A549 (cell line): ENCODE measurements around the gene TBC1D4. TPM values are rescaled to one million over a fixed set of nuclear protein-coding genes. Genes with fewer than 3 reads are reported as not detected.

ENCODE experiments used
- ATAC-seq, 2 experiments: fragments of 200-7000 bp in 1 of 2; fragments of >200 bp in 1 of 2; cut with Nextera tagmentation in 1 of 2; cut with Tn5 transposase in 1 of 2; 3 replicates each; pipeline versions ENCODE4 v1.8.0 to v1.9.1; 2018 to 2020; ENCODE audit warnings: mild to moderate bottlenecking in 1 of 2, moderate library complexity in 1 of 2
- CTCF ChIA-PET: fragments of 300-600 bp; sonication (Branson Sonifier 250); formaldehyde crosslinking; extraction: SDS; loops from one replicate; lab custom pipeline; 2021; ENCODE audit warnings: antibody characterized with exemption, inconsistent platforms; lab: Yijun Ruan, JAX
- POLR2A ChIA-PET: fragments of 350-600 bp; formaldehyde crosslinking; extraction: SDS; loops from one replicate; lab custom pipeline; 2021; ENCODE audit warnings: antibody characterized with exemption, inconsistent platforms; lab: Yijun Ruan, JAX
- DNase-seq, 2 experiments: peaks; one replicate each; pipeline versions ENCODE4 v3.0.0 to v3.0.0-alpha.2; 2011 to 2016; ENCODE audit warnings: low read depth in 1 of 2, low spot score in 1 of 2
- FAIRE-seq: peaks from 2 replicates; lab custom pipeline; 2011; peaks lifted over from hg19 to GRCh38; lab: Jason Lieb, UNC
- H3K27ac ChIP-seq, 2 experiments: fragments of >200 bp; sonication (Bioruptor Twin); formaldehyde crosslinking; 3 replicates each; pipeline ENCODE4 v1.5.1; 2016 to 2017
- H3K4me1 ChIP-seq: fragments of >200 bp; sonication (Bioruptor Twin); formaldehyde crosslinking; 3 replicates; pipeline ENCODE4 v1.6.1; 2016
- H3K4me2 ChIP-seq: fragments of >200 bp; sonication (Bioruptor Twin); formaldehyde crosslinking; 3 replicates; pipeline ENCODE4 v1.6.1; 2016
- H3K4me3 ChIP-seq: fragments of >200 bp; sonication (Bioruptor Twin); formaldehyde crosslinking; 3 replicates; pipeline ENCODE4 v1.5.1; 2016
- H3K9me3 ChIP-seq: fragments of >200 bp; sonication (Bioruptor Twin); formaldehyde crosslinking; 3 replicates; pipeline ENCODE4 v1.6.1; 2016
- CBX8 ChIP-seq: fragments of 200-600 bp; sonication (generic); IDR thresholded peaks from 2 replicates; pipeline ENCODE4 v1.6.1; 2016
- CEBPB ChIP-seq, 2 experiments: fragments of >200 bp in 1 of 2; sonication (Bioruptor Twin) in 1 of 2; formaldehyde crosslinking in 1 of 2; IDR thresholded peaks; 2 replicates each; pipeline ENCODE4 v1.6.1; 2012 to 2016
- EHF ChIP-seq: fragments of 250-450 bp; sonication (Bioruptor Pico); IDR thresholded peaks from 2 replicates; pipeline ENCODE4 v1.5.0; 2020; ENCODE audit warnings: mild to moderate bottlenecking
- EHMT2 ChIP-seq: fragments of 200-600 bp; sonication (generic); IDR thresholded peaks from 2 replicates; pipeline ENCODE4 v1.6.1; 2016; ENCODE audit warnings: antibody characterized with exemption, low read depth, mild to moderate bottlenecking, moderate library complexity
- HDAC2 ChIP-seq: fragments of 200-600 bp; sonication (generic); IDR thresholded peaks from 2 replicates; pipeline ENCODE4 v1.6.1; 2016
- HES2 ChIP-seq: fragments of >200 bp; sonication (Bioruptor Twin); formaldehyde crosslinking; IDR thresholded peaks from 2 replicates; pipeline ENCODE4 v1.6.1; 2016
- HOXB5 ChIP-seq: fragments of 250-450 bp; sonication (Bioruptor Pico); IDR thresholded peaks from 2 replicates; pipeline ENCODE4 v1.5.0; 2020; ENCODE audit warnings: mild to moderate bottlenecking, moderate library complexity
- JUN ChIP-seq, 2 experiments: fragments of >200 bp; sonication (Bioruptor Twin); formaldehyde crosslinking; IDR thresholded peaks; 2 replicates in 1 of 2; 3 replicates in 1 of 2; pipeline ENCODE4 v1.6.1; 2016 to 2017
- JUNB ChIP-seq: fragments of >200 bp; sonication (Bioruptor Twin); formaldehyde crosslinking; IDR thresholded peaks from 2 replicates; pipeline ENCODE4 v1.6.1; 2016
- MAFK ChIP-seq: fragments of 450-650 bp; IDR thresholded peaks from 2 replicates; pipeline ENCODE4 v1.6.1; 2014; ENCODE audit not compliant: partially characterized antibody
- MAX ChIP-seq: IDR thresholded peaks from 2 replicates; pipeline ENCODE4 v1.6.1; 2012
- NFE2L2 ChIP-seq: fragments of 150-350 bp; conservative IDR thresholded peaks from 2 replicates; pipeline ENCODE4 v1.6.1; 2014; ENCODE audit warnings: low read length
- RAD21 ChIP-seq, 2 experiments: fragments of >200 bp in 1 of 2; sonication (Bioruptor Twin) in 1 of 2; formaldehyde crosslinking in 1 of 2; IDR thresholded peaks in 1 of 2; conservative IDR thresholded peaks in 1 of 2; 2 replicates in 1 of 2; 3 replicates in 1 of 2; pipeline ENCODE4 v1.6.1; 2012 to 2018; ENCODE audit warnings: inconsistent platforms in 1 of 2
- RCOR1 ChIP-seq: fragments of 150-350 bp; IDR thresholded peaks from 2 replicates; pipeline ENCODE4 v1.6.1; 2014; ENCODE audit warnings: antibody characterized with exemption, low read length, low read depth
- SMC3 ChIP-seq: fragments of >200 bp; sonication (Bioruptor Twin); formaldehyde crosslinking; IDR thresholded peaks from 3 replicates; pipeline ENCODE4 v1.6.1; 2018; ENCODE audit warnings: inconsistent platforms
- SREBF2 ChIP-seq: fragments of 450-650 bp; IDR thresholded peaks from 2 replicates; pipeline ENCODE4 v1.6.1; 2014; ENCODE audit warnings: mild to moderate bottlenecking, moderate library complexity
- ZC3H11A ChIP-seq: fragments of 450-650 bp; IDR thresholded peaks from 2 replicates; pipeline ENCODE4 v1.6.1; 2014; ENCODE audit warnings: antibody characterized with exemption, mild to moderate bottlenecking
- WGBS: methylation state at CpG from one replicate; pipeline ENCODE4 v1.1.6; 2017; ENCODE audit errors: missing lambda C conversion rate; 5-methylcytosine and 5-hydroxymethylcytosine counted together
- polyA plus RNA-seq, 4 experiments: library from polyadenylated mRNA; depleted of rRNA in 3 of 4; stranded (reverse); fragments of >200 nt; fragmentation: RNase III in 1 of 4; extraction: RNeasy Plus Mini Kit Qiagen cat#74134 plus additional on column Dnase treatment in 1 of 4; gene quantifications; 2 replicates in 3 of 4; 3 replicates in 1 of 4; pipeline ENCODE4 v1.2.3, GENCODE V29; 2011 to 2017
- TF ChIP-seq, protein P1 (sequence below): fragments of 250-450 bp; sonication (Bioruptor Pico); IDR thresholded peaks from 2 replicates; pipeline ENCODE4 v1.5.0; 2021; ENCODE audit warnings: mild to moderate bottlenecking, moderate library complexity, borderline replicate concordance
- TF ChIP-seq, protein P2 (sequence below): fragments of 150-350 bp; IDR thresholded peaks from 2 replicates; pipeline ENCODE4 v1.6.1; 2014; ENCODE audit warnings: low read depth, mild to moderate bottlenecking, low read length
- TF ChIP-seq, protein P3 (sequence below): fragments of >200 bp; sonication (Bioruptor Twin); formaldehyde crosslinking; IDR thresholded peaks from 3 replicates; pipeline ENCODE4 v1.5.1; 2016

Gene TBC1D4
- polyA plus RNA-seq, 2 of the 4 experiments (the other 2 are of a cell fraction) = 9.5 to 12.5 TPM

DNA sequence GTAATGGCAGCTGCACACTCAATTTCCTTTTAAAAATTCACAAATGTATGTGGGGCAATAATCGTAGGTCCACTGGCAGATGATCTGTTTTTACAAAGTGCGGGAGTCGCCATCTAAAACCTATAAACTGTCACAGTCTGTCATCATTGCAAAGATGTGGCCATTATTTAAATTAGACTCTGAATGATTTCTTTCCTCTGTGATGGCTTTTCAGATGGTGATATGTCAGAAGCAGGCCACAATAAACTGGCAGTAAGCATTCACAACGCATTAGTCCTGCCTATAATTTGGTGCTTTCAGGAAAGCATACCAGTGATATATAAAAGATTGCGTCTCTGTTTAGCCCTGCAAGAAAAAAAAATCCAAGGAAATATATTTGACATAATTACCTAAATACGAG lies 226.8 kb downstream of the TBC1D4 start:
- TF ChIP-seq JUNB = no peak
- TF ChIP-seq EHF = no peak
- TF ChIP-seq HES2 = no peak
- TF ChIP-seq, protein P1, sequence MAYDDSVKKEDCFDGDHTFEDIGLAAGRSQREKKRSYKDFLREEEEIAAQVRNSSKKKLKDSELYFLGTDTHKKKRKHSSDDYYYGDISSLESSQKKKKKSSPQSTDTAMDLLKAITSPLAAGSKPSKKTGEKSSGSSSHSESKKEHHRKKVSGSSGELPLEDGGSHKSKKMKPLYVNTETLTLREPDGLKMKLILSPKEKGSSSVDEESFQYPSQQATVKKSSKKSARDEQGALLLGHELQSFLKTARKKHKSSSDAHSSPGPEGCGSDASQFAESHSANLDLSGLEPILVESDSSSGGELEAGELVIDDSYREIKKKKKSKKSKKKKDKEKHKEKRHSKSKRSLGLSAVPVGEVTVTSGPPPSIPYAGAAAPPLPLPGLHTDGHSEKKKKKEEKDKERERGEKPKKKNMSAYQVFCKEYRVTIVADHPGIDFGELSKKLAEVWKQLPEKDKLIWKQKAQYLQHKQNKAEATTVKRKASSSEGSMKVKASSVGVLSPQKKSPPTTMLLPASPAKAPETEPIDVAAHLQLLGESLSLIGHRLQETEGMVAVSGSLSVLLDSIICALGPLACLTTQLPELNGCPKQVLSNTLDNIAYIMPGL (CRISPR knock-in tag) = no peak
- no peak for TF ChIP-seq RCOR1
- TF ChIP-seq NFE2L2 = no peak
- no peak for TF ChIP-seq CBX8
- no peak for TF ChIP-seq RAD21 (conservative IDR thresholded peaks at IDR 0.05 in 1 of 2, IDR thresholded peaks at IDR 0.05 in 1 of 2)
- no peak for TF ChIP-seq MAFK
- no peak for TF ChIP-seq SREBF2
- no peak for TF ChIP-seq MAX
- TF ChIP-seq HOXB5 (CRISPR knock-in tag) = no peak
- TF ChIP-seq, protein P2, sequence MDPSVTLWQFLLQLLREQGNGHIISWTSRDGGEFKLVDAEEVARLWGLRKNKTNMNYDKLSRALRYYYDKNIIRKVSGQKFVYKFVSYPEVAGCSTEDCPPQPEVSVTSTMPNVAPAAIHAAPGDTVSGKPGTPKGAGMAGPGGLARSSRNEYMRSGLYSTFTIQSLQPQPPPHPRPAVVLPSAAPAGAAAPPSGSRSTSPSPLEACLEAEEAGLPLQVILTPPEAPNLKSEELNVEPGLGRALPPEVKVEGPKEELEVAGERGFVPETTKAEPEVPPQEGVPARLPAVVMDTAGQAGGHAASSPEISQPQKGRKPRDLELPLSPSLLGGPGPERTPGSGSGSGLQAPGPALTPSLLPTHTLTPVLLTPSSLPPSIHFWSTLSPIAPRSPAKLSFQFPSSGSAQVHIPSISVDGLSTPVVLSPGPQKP = no peak
- TF ChIP-seq HDAC2 = no peak
- TF ChIP-seq SMC3 = no peak
- TF ChIP-seq CEBPB (IDR thresholded peaks at IDR 0.05) = no peak
- TF ChIP-seq, protein P3, sequence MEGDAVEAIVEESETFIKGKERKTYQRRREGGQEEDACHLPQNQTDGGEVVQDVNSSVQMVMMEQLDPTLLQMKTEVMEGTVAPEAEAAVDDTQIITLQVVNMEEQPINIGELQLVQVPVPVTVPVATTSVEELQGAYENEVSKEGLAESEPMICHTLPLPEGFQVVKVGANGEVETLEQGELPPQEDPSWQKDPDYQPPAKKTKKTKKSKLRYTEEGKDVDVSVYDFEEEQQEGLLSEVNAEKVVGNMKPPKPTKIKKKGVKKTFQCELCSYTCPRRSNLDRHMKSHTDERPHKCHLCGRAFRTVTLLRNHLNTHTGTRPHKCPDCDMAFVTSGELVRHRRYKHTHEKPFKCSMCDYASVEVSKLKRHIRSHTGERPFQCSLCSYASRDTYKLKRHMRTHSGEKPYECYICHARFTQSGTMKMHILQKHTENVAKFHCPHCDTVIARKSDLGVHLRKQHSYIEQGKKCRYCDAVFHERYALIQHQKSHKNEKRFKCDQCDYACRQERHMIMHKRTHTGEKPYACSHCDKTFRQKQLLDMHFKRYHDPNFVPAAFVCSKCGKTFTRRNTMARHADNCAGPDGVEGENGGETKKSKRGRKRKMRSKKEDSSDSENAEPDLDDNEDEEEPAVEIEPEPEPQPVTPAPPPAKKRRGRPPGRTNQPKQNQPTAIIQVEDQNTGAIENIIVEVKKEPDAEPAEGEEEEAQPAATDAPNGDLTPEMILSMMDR = no peak
- no peak for TF ChIP-seq EHMT2
- TF ChIP-seq ZC3H11A = no peak
- POLR2A ChIA-PET = no interaction called here
- CTCF ChIA-PET = interaction anchor here (1.0 to 3.5 kb wide), 3 partner anchors 36 to 1532 kb away, joined by 3 to 9 read pairs (median 4); no protein-coding TSS in a partner anchor
- no peak overlapping the region for H3K4me3 ChIP-seq
- H3K9me3 ChIP-seq = no peaks in the 10 kb centered on the region
- no peak overlapping the region for H3K27ac ChIP-seq
- peaks cover 8% of the 10 kb centered on the region; the same call in 1 of the 3 replicates for H3K4me1 ChIP-seq
- no peak for FAIRE-seq
- 64% methylated on average over 6 of the region's 6 CpGs for WGBS
- no peak for ATAC-seq
- no peak overlapping the region for H3K4me2 ChIP-seq
- DNase-seq = no peak

- CTCF ChIA-PET = interaction anchor here (0.6 kb wide), 1 partner anchor 1514 kb away, joined by 3 read pairs; no protein-coding TSS in a partner anchor
- H3K4me2 ChIP-seq = 0 out of 3 replicates have a peak overlapping the region, but pooled peaks have one; percentile 15
Observed at GRCh38 chr13:75251188-75251587, 230.8 kb downstream of the TBC1D4 start.

More at GRCh38 chr13:75251188-75251587, 230.8 kb downstream of the TBC1D4 start:
- 67% methylated on average over 4 of the region's 4 CpGs for WGBS
- Histone ChIP-seq H3K4me1 (peaks cover 3% of the 10 kb centered on the region; the same call in 1 of the 3 replicates), H3K4me3 (no peak overlapping the region), H3K9me3 (no peaks in the 10 kb centered on the region), H3K27ac (no peak overlapping the region)
- POLR2A ChIA-PET = no interaction called here
- DNase-seq (no peak), ATAC-seq (no peak), FAIRE-seq (no peak)
- no peak for TF ChIP-seq EHF
- TF ChIP-seq JUN (IDR thresholded peaks at IDR 0.05) = no peak
- no peak for TF ChIP-seq NFE2L2
